Prostate gland (tissue), 2 donors: ENCODE results near the gene KIAA0825. TPM values are rescaled to one million over a fixed set of nuclear protein-coding genes. Genes with fewer than 3 reads are reported as not detected.

Experiments used
- DNase-seq: peaks from one replicate; pipeline ENCODE4 v3.0.0-alpha.2; 2019; ENCODE audit warnings: low spot score
- H3K27ac ChIP-seq, 2 donors: fragments of 200-600 bp; sonication (generic); 2 replicates each; pipeline ENCODE4 v1.5.1; 2017 to 2019
- H3K27me3 ChIP-seq: fragments of 200-600 bp; sonication (generic); replicated peaks from 2 replicates; pipeline ENCODE4 v1.5.1; 2019; ENCODE audit not compliant: insufficient read depth
- H3K36me3 ChIP-seq, 2 donors: fragments of 200-600 bp; sonication (generic); 1 replicate in 1 of 2; 2 replicates in 1 of 2; pipeline versions ENCODE4 v1.5.1 to v1.8.1; 2017 to 2019
- H3K4me1 ChIP-seq: fragments of 200-600 bp; sonication (generic); replicated peaks from 2 replicates; pipeline ENCODE4 v1.5.1; 2019
- H3K4me3 ChIP-seq, 2 donors: fragments of 200-600 bp; sonication (generic); 2 replicates each; pipeline ENCODE4 v1.5.1; 2017 to 2019
- H3K9me3 ChIP-seq: fragments of 200-600 bp; sonication (generic); 2 replicates; pipeline ENCODE4 v1.5.1; 2017
- CTCF ChIP-seq, 4 experiments: fragments of 200-600 bp in 2 of 4; fragments of 450-650 bp in 2 of 4; sonication (generic) in 2 of 4; IDR thresholded peaks; 1 replicate in 3 of 4; 2 replicates in 1 of 4; pipeline ENCODE4 v1.5.1; 2016 to 2019; ENCODE audit warnings: antibody characterized with exemption in 4 of 4, mild to moderate bottlenecking in 2 of 4, moderate library complexity in 2 of 4
- POLR2A ChIP-seq: fragments of 450-650 bp; IDR thresholded peaks from one replicate; pipeline ENCODE4 v1.6.1; 2016; ENCODE audit warnings: antibody characterized with exemption, mild to moderate bottlenecking
- POLR2AphosphoS5 ChIP-seq: sonication (generic); formaldehyde crosslinking; IDR thresholded peaks from one replicate; pipeline ENCODE4 v1.6.1; 2017; ENCODE audit warnings: antibody characterized with exemption
- WGBS: methylation state at CpG from one replicate; pipeline ENCODE4 v1.1.5; 2018; 5-methylcytosine and 5-hydroxymethylcytosine counted together
- intact Hi-C: fragments of 100-400 bp; cut with DNase I; formaldehyde crosslinking; loops from one replicate; pipeline ENCODE4 v1.14.2; 2022
- total RNA-seq, 2 donors: library from RNA; depleted of rRNA; stranded (reverse); fragments of >200 nt; gene quantifications; one replicate each; pipeline ENCODE4 v1.1.0, GENCODE V29; 2016

KIAA0825 gene
- total RNA-seq, 2 donors from 2014 or later: 3.9 to 4.1 TPM

GRCh38 chr5:94254214-94254613 is 364.2 kb downstream of the KIAA0825 start:
- no peak for TF ChIP-seq POLR2A
- TF ChIP-seq POLR2AphosphoS5: no peak
- whole genome bisulfite sequencing: 94% methylated on average over 3 of the region's 3 CpGs
- no peaks in the 10 kb centered on the region for H3K9me3 ChIP-seq
- H3K27ac ChIP-seq: no peak overlapping the region
- intact Hi-C loops: no loop called here
- H3K27me3 ChIP-seq: no peaks in the 10 kb centered on the region
- no peaks in the 10 kb centered on the region for H3K4me1 ChIP-seq
- no peak for DNase-seq
- H3K36me3 ChIP-seq: no peaks in the 10 kb centered on the region
- no peak overlapping the region for H3K4me3 ChIP-seq

- Histone ChIP-seq H3K4me3 (no peak overlapping the region), H3K36me3 (no peaks in the 10 kb centered on the region), H3K9me3 (no peaks in the 10 kb centered on the region), H3K27ac (no peak overlapping the region), H3K4me1 (no peaks in the 10 kb centered on the region), H3K27me3 (no peaks in the 10 kb centered on the region)
- intact Hi-C loops: no loop called here
- 57% methylated on average over 5 of the region's 5 CpGs for WGBS
- no peak for DNase-seq
- TF ChIP-seq CTCF (IDR thresholded peaks at IDR 0.05): no peak
- TF ChIP-seq POLR2A: no peak
- TF ChIP-seq POLR2AphosphoS5: no peak
These were observed 367.4 kb downstream of the KIAA0825 start for GRCh38 chr5:94250985-94251384.

- no peak for TF ChIP-seq CTCF (IDR thresholded peaks at IDR 0.05)
- Histone ChIP-seq H3K27ac (no peak overlapping the region), H3K27me3 (no peaks in the 10 kb centered on the region), H3K36me3 (no peaks in the 10 kb centered on the region), H3K9me3 (no peaks in the 10 kb centered on the region), H3K4me1 (no peaks in the 10 kb centered on the region), H3K4me3 (no peak overlapping the region)
- DNase-seq: no peak
- intact Hi-C loops: no loop called here
- WGBS: 75% methylated on average over 2 of the region's 2 CpGs
These were observed 369.0 kb downstream of the KIAA0825 start for GRCh38 chr5:94249430-94249829.

GRCh38 chr5:94248175-94248875 is 370.1 kb downstream of the KIAA0825 start:
- intact Hi-C loops: no loop called here
- DNase-seq: no peak
- WGBS: 81% methylated on average over 2 of the region's 2 CpGs

GRCh38 chr5:94245608-94246007 is 372.8 kb downstream of the KIAA0825 start:
- TF ChIP-seq POLR2AphosphoS5: no peak
- TF ChIP-seq CTCF (IDR thresholded peaks at IDR 0.05): no peak
- no peak for TF ChIP-seq POLR2A
- no peak overlapping the region for H3K4me3 ChIP-seq
- no peak overlapping the region for H3K27ac ChIP-seq
- no peaks in the 10 kb centered on the region for H3K4me1 ChIP-seq
- 87% methylated on average over 4 of the region's 4 CpGs for WGBS
- no peaks in the 10 kb centered on the region for H3K36me3 ChIP-seq
- intact Hi-C loops: no loop called here
- H3K27me3 ChIP-seq: no peaks in the 10 kb centered on the region
- DNase-seq: no peak
- H3K9me3 ChIP-seq: no peaks in the 10 kb centered on the region

More at GRCh38 chr5:94248175-94248875, 370.1 kb downstream of the KIAA0825 start:
- Histone ChIP-seq H3K4me1 (no peaks in the 10 kb centered on the region), H3K36me3 (no peaks in the 10 kb centered on the region), H3K27ac (no peak overlapping the region), H3K27me3 (no peaks in the 10 kb centered on the region), H3K9me3 (no peaks in the 10 kb centered on the region), H3K4me3 (no peak overlapping the region)
- TF ChIP-seq CTCF (IDR thresholded peaks at IDR 0.05): no peak
- TF ChIP-seq POLR2AphosphoS5: no peak
- TF ChIP-seq POLR2A: no peak
